Stomach (tissue), 4 donors: Measurements from ENCODE around the gene H2BK1.

Experiments
- EP300 ChIP-seq: sonication (generic); formaldehyde crosslinking; IDR thresholded peaks from one replicate; pipeline ENCODE4 v1.6.1; 2017; ENCODE audit warnings: antibody characterized with exemption
- POLR2AphosphoS5 ChIP-seq, 3 donors: sonication (generic); formaldehyde crosslinking; IDR thresholded peaks; one replicate each; pipeline ENCODE4 v1.6.1; 2016; ENCODE audit warnings: antibody characterized with exemption in 3 of 3
- TF ChIP-seq, protein P1 (sequence below), 7 experiments: fragments of 450-650 bp in 4 of 7; fragments of 200-600 bp in 3 of 7; sonication (generic) in 3 of 7; IDR thresholded peaks; one replicate each; pipeline ENCODE4 v1.5.1; 2016 to 2019; ENCODE audit warnings: antibody characterized with exemption in 7 of 7, control low read depth in 2 of 7, mild to moderate bottlenecking in 1 of 7

DNA sequence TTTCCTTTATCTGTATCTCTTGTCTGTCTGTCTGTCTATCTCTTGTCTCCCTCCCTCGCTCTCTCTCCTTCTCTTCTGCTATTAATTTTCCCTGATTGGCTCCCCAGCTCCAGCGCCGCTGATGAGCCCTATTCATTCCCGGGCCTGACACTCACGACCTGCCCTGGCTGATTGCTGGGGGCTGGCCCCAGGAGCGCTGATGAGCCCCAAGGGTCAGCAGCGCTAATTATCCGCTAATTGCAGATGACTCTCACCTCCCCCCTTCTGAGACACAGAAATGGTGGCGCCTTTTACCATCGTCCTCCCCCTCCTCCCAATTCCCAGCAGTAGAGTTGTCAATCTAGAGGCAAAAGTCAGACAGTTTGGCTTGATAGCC lies 41.5 kb downstream of the H2BK1 start:
- TF ChIP-seq EP300 (no peak), POLR2AphosphoS5 (IDR thresholded peaks at IDR 0.05) (no peak)
- TF ChIP-seq, protein P1, sequence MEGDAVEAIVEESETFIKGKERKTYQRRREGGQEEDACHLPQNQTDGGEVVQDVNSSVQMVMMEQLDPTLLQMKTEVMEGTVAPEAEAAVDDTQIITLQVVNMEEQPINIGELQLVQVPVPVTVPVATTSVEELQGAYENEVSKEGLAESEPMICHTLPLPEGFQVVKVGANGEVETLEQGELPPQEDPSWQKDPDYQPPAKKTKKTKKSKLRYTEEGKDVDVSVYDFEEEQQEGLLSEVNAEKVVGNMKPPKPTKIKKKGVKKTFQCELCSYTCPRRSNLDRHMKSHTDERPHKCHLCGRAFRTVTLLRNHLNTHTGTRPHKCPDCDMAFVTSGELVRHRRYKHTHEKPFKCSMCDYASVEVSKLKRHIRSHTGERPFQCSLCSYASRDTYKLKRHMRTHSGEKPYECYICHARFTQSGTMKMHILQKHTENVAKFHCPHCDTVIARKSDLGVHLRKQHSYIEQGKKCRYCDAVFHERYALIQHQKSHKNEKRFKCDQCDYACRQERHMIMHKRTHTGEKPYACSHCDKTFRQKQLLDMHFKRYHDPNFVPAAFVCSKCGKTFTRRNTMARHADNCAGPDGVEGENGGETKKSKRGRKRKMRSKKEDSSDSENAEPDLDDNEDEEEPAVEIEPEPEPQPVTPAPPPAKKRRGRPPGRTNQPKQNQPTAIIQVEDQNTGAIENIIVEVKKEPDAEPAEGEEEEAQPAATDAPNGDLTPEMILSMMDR (IDR thresholded peaks at IDR 0.05), result no peak
